SH-SY5Y (cell line): ENCODE measurements around the gene SPPL3.

Experiments used
- GATA2 ChIP-seq: IDR thresholded peaks from 2 replicates; pipeline ENCODE4 v1.6.1; 2011; ENCODE audit warnings: mild to moderate bottlenecking, low read depth, low read length
- GATA3 ChIP-seq: IDR thresholded peaks from 2 replicates; pipeline ENCODE4 v1.6.1; 2011; ENCODE audit warnings: low read depth, mild to moderate bottlenecking, low read length, moderate library complexity

Gene SPPL3

GRCh38 chr12:120866108-120866507, 38.0 kb downstream of the SPPL3 start:
- TF ChIP-seq GATA3: no peak
- no peak for TF ChIP-seq GATA2

- TF ChIP-seq GATA3: no peak
- TF ChIP-seq GATA2: no peak
Measured at GRCh38 chr12:120865098-120865497, 39.1 kb downstream of the SPPL3 start.

GRCh38 chr12:120862664-120863063, 41.5 kb downstream of the SPPL3 start:
- TF ChIP-seq GATA2 (no peak), GATA3 (no peak)

- no peak for TF ChIP-seq GATA3
- no peak for TF ChIP-seq GATA2
Measured at GRCh38 chr12:120861074-120861795, 42.9 kb downstream of the SPPL3 start.

- TF ChIP-seq GATA2 (no peak), GATA3 (no peak)
Measured at GRCh38 chr12:120858306-120859088, 45.7 kb downstream of the SPPL3 start.

GRCh38 chr12:120856980-120857379, 47.2 kb downstream of the SPPL3 start:
- TF ChIP-seq GATA2 (no peak), GATA3 (no peak)

- TF ChIP-seq GATA2: no peak
- TF ChIP-seq GATA3: no peak
Measured at GRCh38 chr12:120855823-120856588, 48.2 kb downstream of the SPPL3 start.

GRCh38 chr12:120854804-120855203, 49.4 kb downstream of the SPPL3 start:
- no peak for TF ChIP-seq GATA2
- TF ChIP-seq GATA3: no peak

GRCh38 chr12:120853188-120853587, 51.0 kb downstream of the SPPL3 start:
- TF ChIP-seq GATA2 (no peak), GATA3 (no peak)

- TF ChIP-seq GATA3 (no peak), GATA2 (no peak)
Measured at GRCh38 chr12:120851944-120852343, 52.2 kb downstream of the SPPL3 start.

- no peak for TF ChIP-seq GATA2
- TF ChIP-seq GATA3: no peak
Measured at GRCh38 chr12:120851444-120851843, 52.7 kb downstream of the SPPL3 start.

GRCh38 chr12:120849765-120850164, 54.4 kb downstream of the SPPL3 start:
- TF ChIP-seq GATA3 (no peak), GATA2 (no peak)

GRCh38 chr12:120847814-120848213, 56.3 kb downstream of the SPPL3 start:
- no peak for TF ChIP-seq GATA3
- TF ChIP-seq GATA2: no peak

GRCh38 chr12:120847392-120847791, 56.8 kb downstream of the SPPL3 start:
- TF ChIP-seq GATA2 (no peak), GATA3 (no peak)

- no peak for TF ChIP-seq GATA3
- TF ChIP-seq GATA2: no peak
Measured at GRCh38 chr12:120846721-120847120, 57.4 kb downstream of the SPPL3 start.

GRCh38 chr12:120845696-120846095, 58.5 kb downstream of the SPPL3 start:
- no peak for TF ChIP-seq GATA3
- no peak for TF ChIP-seq GATA2
